NCI-H146 treated with DMSO at 0.1 percent for 48 hours (cell line): ENCODE measurements around the gene PSORS1C2.
A peak's percentile ranks its signal among the peaks of the same experiment; 100 is the strongest.

Experiments
- DNase-seq: peaks from one replicate; lab custom pipeline; 2025; ENCODE audit not compliant: unreplicated experiment; lab: John Stamatoyannopoulos, UW

The PSORS1C2 gene

DNA sequence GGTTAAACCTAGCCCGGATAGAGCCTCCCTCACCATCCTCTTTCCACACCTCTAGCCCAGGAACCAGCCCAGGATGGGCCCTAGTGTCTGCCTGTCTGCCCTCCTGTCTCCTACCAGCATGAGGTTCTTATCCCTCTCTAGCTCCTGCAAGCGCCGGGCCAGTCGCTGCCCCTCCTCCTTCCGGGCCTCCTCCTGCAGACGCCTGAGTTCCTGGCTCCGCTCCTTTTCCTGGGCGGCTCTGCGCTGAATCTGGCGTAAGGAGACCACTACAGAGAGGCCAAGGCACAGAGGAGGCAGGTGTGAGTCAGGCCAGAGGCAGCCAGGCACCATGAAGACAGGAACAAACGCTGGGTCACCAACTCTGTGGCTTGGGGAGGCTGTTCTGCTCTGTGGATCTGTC lies 4.3 kb upstream of the PSORS1C2 start:
- DNase-seq = no peak

DNA sequence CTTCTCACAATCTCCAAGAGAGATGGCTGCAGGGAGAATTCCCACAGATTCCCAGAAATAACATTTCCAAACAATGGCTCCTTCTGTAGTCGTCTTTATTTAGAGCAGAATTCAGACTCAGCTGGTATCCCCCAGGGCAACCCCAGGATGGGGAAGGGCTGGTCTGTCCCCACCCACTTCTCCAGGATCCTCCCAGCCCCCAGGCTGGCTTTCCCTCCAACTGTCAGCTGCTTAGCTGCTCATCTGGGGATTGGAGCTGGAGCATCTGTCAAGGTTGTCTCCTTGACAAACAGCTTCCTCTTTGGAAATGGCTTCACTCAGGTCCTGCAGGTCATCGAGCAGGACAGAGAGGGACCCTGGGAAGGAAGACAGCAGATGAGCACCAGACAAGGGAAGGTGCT lies 3.5 kb upstream of the PSORS1C2 start:
- DNase-seq = no peak

DNA sequence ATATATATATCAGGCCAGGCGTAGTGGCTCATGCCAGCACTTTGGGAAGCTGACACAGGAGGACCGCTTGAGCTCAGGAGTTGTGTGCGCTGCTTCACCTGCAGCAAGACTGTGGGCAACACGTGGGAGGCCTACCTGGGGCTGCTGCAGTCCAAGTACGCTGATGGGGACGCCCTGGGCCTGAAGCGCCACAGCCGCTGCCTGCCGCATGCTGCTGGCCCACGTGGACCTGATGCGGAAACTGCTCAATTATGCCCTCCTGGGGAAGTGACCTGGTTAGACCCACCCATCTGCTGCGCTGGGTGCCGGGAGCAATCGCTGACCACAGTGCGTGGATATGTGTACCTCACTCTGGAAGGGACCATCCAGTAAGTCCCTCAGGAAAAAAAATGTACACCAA lies 1.8 kb upstream of the PSORS1C2 start:
- DNase-seq = no peak

DNA sequence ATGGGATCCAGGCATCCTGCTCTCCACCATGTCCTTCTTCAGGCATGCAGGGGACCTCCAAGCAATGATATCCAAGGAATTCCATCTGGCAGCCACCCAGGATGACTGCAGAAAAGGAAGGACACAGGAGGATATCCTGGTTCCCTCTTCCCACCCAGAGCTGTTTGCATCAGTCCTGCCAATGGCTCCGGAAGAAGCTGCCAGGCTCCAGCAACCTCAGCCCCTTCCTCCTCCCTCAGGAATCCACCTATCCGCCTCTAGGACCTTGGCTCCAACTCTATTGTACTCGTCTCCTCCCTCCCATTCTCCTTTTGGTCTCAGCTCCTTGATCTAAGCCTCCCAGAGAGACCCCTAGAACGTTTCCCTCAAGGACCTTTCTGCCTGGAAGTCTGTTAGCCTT lies 733 bp upstream of the PSORS1C2 start:
- no peak for DNase-seq

DNA sequence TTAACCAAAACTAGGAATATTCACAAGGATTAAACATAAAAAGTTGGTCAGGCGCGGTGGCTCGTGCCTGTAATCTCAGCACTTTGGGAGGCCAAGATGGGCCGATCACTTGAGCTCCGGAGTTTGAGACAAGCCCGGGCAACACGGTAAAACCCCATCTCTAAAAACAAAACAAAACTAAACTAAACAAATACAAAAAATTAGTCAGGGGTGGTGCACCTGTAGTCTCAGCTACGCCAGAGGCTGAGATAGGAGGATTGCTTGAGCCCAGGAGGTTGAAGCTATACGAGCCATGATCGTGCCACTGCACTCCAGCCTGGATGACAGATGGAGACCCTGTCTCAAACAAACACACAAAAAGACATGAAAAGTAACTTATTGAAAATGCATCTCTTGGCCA lies 3.2 kb downstream of the PSORS1C2 start:
- DNase-seq = no peak

DNA sequence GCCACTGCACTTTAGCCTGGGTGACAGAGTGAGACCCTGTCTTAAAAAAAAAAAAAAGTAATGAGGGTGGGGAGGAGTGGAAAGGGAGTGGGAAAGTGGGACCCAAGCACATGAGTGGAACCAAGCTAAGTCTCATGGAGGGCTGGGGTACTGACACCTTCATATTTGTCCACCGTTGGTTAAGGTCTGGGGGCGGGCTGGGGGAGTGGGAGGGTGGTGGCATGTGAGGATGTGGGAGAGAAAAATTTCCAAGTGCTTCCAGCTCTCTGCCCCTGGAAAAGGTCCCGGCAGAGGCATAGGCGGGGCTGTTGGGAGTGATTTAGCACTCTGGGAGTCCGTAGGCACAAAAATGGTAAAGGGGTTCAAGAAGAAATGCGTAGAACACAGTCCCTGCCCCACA lies 6.1 kb downstream of the PSORS1C2 start:
- DNase-seq = no peak

DNA sequence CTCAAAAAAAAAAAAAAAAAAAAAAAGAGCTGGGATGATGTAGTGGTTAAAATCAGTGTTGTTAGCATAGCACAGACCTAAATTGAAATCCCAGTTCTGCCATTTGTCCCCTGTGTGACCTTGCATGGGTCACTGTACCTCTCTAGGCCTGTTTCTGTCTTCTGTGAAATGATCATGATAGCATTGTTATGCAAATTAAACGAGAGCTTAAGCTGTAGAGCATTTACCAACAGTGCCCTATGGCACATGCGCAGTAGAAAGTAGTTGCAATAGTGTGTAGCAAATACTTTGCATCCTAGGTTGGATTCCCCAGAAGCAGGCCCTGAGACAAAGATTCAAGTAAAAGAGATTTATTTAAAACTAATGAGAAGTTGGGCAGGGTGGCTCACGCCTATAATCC lies 7.3 kb downstream of the PSORS1C2 start:
- DNase-seq = no peak

DNA sequence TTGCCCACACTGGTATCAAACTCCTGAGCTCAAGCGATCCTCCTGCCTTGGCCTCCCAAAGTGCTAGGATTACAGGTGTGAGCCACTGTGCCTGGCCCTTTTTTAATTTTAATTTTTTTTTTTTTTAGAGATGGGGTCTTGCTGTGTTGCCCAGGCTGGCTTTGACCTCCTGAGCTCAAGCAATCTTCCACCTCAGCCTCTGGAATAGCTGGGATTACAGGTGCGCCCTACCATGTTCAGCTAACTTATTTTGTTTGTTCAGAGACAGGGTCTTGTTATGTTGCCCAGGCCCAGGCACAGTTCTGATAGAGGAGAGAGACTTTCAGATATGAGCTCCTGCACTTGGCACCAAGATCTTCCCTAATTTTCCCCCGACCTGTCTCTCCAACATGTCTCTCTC lies 8.1 kb downstream of the PSORS1C2 start:
- no peak for DNase-seq

DNA sequence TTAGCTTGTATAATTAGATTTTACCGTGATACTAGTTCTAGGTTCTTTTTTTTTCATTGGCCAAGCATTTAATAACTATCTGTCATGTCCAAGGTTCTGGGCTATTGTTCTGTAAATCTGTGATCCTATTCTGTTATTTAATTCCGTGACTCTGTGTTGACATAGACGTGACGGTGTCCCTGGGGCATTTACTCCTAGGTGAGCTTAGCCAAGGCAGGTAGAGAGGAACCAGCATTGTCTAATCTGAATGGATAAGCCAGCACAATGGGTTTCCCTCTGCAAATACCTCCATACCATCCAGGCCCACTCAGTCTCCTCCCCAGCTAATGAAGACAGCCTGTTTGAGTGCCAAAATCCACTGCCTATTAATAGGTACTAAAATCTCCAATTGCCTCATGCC lies 9.7 kb downstream of the PSORS1C2 start:
- DNase-seq = peak; percentile 37

DNA sequence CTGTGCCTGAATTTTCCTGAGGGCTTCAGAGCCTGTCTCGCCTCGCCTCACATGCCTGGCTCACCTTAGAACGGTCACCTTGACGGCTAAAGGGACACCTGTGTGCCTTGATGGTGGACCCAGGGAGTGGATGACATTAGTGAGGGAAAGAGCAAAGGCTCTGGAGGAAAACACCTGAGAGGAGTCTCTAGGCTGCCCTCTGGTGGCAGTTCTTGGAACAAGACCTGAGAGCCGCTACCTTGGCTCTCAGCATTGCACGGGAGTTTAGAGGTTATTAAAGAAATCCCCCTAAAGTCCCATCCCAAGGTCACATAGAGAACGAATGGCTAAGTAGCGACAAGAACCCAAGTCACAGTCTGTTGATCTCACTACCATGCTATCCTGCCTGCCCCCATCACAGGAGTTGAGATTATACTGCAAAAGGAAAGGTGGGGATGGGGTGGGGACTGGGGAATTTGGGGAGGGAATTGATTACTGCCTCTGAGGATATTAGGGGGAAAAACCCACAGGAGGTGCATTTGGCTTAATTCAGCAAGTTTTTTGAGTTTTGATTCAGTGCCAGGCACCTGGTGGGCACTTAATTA lies 10.7 kb downstream of the PSORS1C2 start:
- DNase-seq = peak; percentile 40

DNA sequence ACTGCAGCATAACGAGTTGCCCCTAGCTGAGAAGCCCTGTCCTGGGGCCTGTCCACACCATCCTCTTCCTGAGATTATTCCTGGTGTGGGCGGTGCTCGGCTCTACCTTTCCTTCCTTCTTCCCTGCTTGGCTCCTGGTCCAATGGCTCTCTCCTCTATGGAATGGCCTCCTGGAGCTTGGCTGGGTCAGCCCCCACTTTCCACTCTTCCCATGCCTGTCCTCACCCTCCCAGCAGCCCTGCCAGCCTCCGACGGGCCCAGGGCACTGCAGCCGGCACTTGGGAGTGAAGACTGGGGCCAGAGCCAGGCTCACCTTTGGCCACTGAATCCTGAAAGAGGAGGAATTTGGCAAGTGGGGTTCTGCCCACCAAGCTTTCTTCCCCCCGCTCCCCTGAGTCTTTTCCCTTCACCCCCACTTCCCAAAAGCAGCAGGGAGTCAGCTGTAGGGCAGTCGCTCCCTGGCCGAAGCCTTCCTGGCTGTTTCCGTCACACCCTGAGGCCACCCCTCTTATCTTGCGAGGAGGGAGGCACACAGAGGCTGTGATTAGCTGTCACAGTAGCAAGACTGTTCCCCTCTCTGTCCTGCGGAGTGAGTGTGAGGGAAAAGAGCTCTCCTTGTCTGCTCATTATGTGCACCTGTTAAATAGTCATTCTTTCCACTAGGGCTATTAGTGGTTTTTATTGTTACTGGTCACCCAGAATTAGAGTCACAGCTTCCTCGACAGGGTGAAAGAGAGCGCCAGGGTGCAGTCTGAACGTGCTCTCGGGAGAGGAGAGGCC lies 12.3 kb downstream of the PSORS1C2 start:
- peak; percentile 8 for DNase-seq

DNA sequence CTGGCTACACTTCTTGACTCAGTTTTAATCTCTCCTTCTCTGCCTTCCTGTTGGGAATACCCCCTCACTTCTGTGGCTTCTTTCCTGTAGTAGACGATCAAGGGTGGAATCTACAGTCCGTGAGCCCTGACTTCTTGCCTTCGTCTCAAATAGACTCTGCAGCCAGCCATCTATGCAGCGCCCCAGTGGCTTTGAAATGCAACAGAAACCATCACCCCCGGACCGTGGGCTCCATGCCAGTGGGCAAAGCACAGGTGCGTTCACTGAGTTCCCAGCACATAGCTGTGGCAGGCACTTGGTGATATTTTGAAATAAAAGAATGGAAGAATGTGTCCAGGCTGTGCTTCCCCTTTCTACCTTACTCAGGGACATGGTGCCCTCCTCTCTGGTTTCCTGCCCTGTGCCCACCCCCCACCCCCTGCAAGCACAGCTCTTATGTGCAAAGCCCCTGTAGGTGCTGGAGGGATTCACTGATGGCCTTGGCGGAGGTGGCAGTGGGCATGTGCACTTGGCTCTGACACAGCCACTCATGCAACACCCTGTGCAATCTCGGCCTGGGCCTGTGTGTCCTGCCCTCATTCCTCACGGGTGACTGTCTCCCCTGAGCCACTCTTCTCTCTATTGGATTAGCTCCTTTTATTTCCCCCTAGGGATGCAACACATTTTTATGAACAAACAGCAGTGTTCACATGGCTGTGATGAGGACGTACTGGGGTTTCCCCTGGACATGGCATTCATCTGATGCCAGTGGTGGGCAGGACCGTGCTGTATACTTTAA lies 13.1 kb downstream of the PSORS1C2 start:
- DNase-seq = no peak

DNA sequence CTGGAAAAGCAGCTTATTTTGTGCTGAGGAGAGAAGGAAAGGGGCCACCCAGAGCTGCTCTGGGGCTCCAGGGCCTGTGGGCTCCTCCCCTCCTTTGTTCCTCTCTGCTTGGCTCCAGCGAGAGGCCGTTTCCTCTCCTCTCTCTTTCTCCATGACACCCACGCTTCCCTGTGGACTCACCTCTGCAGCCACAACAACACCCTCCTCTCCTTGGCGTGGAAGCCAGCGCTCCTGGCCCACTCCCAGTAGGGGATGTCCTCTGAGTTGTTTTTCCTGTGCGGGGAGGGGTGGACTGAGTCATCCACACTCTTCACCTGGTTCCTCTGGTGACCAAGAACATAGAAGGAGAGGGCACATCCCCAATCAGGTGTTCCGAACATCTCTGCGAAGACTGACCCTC lies 13.7 kb downstream of the PSORS1C2 start:
- DNase-seq = no peak

DNA sequence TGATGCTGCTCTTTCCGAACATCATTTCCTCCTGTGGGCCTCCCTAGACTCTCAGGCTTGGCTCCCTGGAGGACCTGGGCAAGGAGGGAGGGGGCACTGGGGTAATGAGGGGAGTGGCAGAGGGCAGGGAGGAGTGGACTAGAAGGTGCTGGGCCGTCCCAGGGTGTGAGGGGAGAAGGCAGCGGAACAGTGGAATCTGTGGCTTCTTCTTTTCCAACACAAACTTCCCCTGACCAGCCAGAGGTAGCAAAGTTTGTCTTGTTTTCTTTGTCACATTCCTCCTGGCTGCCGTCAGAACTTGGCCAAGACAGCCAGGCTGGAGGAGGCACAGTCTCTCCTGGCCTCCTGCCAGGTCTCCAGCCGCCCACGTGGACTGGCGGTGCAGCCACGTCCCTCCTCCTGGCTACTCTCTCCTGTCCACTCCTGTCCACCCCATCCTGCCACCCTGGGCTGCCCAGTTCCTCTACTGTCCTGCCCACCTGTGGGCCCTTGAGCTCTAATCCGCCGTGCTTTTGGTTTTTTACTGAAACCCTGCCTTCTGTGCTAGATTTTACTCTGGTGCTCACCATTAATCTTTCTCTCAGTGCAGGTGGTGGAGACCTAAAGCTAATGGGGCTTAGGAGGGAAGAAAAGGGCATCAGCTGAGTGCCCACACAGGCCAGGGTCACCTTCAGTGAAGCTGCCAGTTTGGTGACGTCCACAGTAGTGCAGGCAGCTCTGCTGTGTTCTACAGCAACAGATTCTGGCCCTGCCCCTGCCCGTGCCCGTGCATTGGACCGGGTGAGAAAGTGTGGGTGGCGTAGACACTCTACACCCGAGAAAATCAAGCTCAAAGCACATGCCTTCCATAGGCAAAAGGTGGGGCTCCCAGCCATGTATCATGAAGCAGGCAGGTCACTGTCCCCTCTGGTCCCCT lies 15.8 kb downstream of the PSORS1C2 start:
- no peak for DNase-seq

DNA sequence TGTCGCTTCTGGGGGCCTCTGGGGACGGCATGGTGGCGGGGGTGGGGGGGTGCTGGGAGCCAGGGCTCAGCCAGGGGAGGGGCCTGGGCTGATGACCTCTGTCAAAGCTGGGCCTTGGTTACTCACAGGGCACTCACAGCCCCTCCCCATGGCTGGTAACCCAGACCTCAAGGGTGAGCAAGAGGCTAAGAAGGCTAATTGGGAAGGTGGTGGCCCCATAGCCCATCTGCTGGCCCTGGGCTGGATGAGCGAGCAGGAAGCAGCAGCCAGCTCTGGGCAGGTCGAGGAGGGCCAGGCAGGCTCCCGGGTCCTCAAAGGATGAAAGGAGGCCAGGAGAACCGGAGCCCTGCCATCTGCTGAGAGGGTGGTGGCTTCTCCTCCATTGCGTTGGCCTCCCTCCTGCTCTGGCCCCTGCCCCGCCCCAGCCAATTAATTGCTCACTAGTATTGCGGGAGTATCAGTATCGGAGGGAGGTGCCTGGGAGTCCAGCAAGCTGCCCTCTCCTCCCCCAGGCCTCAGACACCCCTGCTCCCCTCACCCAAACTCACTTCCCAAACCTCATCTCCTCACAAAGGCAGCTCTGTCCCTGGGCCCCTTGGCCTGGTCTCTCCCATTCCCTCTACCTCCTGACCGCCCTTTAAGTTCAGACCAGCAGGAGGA lies 17.6 kb downstream of the PSORS1C2 start:
- no peak for DNase-seq

DNA sequence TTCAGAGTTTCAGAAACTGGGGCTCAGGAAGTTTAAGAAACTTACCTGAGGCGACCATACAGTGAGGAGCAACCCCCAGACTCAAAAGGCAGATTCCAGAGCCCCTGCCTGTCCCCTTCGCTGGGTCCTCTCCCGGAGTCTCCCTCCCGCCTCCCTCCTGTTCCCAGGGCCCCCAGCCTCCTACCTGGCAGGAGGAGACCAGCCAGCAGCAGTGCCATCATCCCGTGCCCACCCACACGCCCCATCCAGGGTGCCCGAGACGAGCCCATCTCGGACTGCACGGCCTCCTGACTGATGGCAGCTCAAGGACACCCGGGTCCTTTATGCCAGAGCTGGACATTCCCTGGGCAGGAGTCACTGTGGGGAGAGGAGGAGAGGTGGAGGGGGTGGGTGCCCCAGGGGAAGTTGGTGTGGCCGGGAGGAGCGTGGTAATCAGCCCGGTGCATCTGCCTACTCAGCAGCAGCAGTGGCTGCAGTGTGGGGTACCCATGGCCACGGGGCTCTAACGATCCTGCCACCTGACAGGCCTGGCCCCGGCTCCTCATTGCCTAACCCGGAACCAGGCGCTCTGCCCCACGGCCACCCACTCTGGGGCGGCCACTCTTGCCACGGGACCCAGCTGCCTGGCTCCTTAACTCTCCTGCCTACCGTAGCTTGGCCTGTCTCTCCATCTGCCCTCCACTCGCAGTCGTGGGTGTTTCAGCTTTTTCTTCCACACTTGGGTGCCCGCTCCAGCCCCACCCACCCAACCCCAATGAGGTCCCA lies 18.5 kb downstream of the PSORS1C2 start, which contains the start of gene CDSN:
Gene CDSN (minus strand): TSS at position 296 of the 765 bp plus-strand sequence. CDS start 27 bp downstream, at position 269.
- DNase-seq = no peak

DNA sequence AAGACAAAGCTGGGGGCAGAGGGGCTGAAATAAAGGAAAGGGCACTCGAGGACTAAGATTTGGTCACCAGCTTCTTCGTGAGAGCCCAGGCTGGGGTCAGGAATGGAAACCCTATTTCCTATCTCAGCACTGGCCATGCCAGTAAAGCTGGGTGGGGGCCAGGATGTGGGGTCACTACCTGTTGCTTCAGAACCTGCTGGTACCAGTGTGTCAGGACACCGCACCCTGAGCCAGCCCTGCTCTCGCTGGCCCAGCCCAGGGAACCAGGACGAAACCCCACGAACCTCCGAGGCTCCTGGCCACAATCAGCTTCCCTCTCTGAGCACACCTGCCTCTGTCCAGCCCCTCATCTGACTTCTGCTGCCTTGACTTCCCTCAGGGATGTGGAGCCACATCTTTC lies 20.7 kb downstream of the PSORS1C2 start:
- no peak for DNase-seq

DNA sequence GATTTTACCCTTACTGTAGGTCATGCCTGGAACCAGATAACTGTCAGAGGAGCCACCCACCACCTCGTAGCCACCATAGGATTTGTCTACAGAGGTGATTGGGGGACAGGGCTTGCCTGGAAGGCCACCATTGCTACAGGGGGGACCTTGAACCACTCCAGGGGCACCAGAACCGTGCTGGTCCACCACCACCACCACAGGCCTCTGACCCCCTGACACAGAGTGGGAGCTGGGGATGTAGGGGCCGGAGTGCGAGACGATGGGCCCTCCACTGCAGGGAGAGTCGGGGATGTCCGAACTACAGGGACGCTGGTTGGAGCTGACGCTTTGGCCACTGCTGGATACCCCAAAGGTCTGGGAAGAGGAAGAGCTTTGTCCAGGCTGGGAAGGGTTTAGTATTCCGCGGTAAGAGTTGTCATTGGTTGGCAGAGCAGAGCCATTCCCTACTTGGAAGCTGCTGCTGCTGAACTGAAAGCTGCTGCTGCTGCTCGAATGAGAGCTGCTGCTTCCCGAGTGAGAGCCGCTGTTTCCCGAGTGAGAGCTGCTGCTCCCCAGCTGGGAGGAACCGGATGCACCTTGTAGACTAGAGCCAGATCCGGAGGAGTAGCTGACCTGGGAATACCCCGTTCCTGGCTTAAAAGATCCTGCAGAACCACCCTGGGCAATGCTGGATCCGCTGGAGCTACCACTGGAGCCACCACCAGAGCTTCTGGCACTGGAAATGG lies 22.0 kb downstream of the PSORS1C2 start:
- DNase-seq = no peak

DNA sequence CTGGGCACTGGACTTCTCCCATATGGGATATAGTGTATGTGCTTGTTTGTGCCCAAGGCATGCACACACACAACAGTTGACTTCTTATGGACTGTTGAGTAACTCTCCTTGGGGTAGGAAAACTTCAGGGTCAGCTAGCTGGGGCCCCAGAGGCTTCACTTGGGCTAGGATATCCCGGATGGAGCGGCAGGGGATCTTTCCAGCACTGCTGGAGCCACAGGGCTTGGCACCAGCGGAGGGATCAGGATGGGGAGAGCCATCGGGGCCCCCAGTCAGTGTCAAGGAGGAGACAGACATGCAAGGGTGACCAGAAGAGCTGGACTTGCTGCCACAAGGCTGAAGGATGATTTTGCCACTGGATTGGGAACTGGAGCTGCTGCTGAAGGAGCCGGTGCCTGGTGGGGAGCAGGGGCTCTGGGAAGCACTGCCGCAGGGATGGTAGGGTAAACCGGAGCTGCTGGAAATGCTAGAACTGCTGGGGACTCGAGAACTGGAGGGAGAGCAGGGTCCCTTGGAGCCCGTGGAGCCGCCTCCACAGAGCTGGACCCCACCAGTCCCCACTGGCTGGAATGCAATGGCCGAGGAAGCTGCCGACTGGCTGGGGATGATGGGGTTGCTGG lies 22.8 kb downstream of the PSORS1C2 start:
- DNase-seq = no peak
